AG20443 (cell line): ENCODE results near the gene RGMB.

ENCODE experiments used
- DNase-seq: peaks from one replicate; pipeline ENCODE4 v3.0.0; 2012; ENCODE audit warnings: low spot score, mixed read lengths

The RGMB gene

GRCh38 chr5:98827588-98828284, 54.3 kb downstream of the RGMB start:
- no peak for DNase-seq

GRCh38 chr5:98836175-98836574, 62.7 kb downstream of the RGMB start:
- no peak for DNase-seq

- peak; percentile 14 for DNase-seq
Observed at GRCh38 chr5:98839469-98840383, 66.3 kb downstream of the RGMB start.

GRCh38 chr5:98840946-98841345, 67.5 kb downstream of the RGMB start:
- DNase-seq: no peak

GRCh38 chr5:98843481-98843880, 70.0 kb downstream of the RGMB start:
- DNase-seq: no peak

GRCh38 chr5:98844865-98845264, 71.4 kb downstream of the RGMB start:
- DNase-seq: no peak

- DNase-seq: no peak
Observed at GRCh38 chr5:98845878-98846277, 72.4 kb downstream of the RGMB start.
